ENCODE measurements around the gene FRMD8. TPM values are rescaled to one million over a fixed set of nuclear protein-coding genes. Genes with fewer than 3 reads are reported as not detected.
A peak's percentile ranks its signal among the peaks of the same experiment; 100 is the strongest.

The FRMD8 gene
- total and polyA plus RNA-seq, 2 of the 4 experiments (the other 2 are of a cell fraction), result 11.3 to 19.8 TPM

GRCh38 chr11:65446446-65447277 lies 60.2 kb downstream of the FRMD8 start:
- H3K9me3 ChIP-seq (ENCODE audit: control insufficient read depth, insufficient read depth, low read length), result no peaks in the 10 kb centered on the region
- H3K23ac ChIP-seq (ENCODE audit: low read depth, low read length), result no peak overlapping the region
- H2BK5ac ChIP-seq (ENCODE audit: low read depth, low read length, poor library complexity, severe bottlenecking), result no peak overlapping the region
- no peak overlapping the region for H3K4ac ChIP-seq (ENCODE audit: low read depth, low read length)
- no peak overlapping the region for H2AK5ac ChIP-seq (ENCODE audit: low read depth, low read length)
- H3K27ac ChIP-seq (ENCODE audit: insufficient read depth, low read length), result peak overlapping the region; percentile 3; the same call in 1 of the 2 replicates
- H2BK20ac ChIP-seq (ENCODE audit: low read depth, low read length), result no peak overlapping the region
- BruUV-seq (replicated peaks), result no TSS peak
- intact Hi-C loops (cut with micrococcal nuclease) (no loop called here), dilution Hi-C loops (cut with HindIII; ENCODE audit: low sequenced_read_pairs, unreplicated experiment) (no loop called here), in situ Hi-C loops (cut with MboI; ENCODE audit: low sequenced_read_pairs) (no loop called here)
- DNase-seq, result peak; percentile 53
- H3K4me3 ChIP-seq (ENCODE audit: insufficient read depth, low read depth, low read length), result no peak overlapping the region
- H3K4me1 ChIP-seq (ENCODE audit: control insufficient read depth, insufficient read depth, low read length), result peaks cover 4% of the 10 kb centered on the region; the same call in 1 of the 2 replicates
- no peak overlapping the region for H3K14ac ChIP-seq (replicated peaks; ENCODE audit: low read depth, low read length)
- peak overlapping the region; percentile 48 for H2AK9ac ChIP-seq (replicated peaks; ENCODE audit: low read depth, low read length, poor library complexity)
- H3K9ac ChIP-seq (ENCODE audit: low read depth, low read length), result no peak overlapping the region
- WGBS, 2 experiments (ENCODE audit: extremely low coverage in 2 of 2, insufficient read length in 1 of 2), result 87% methylated on average over 6 of the region's 11 CpGs; no CpG with 5 or more reads in 1 of the 2 experiments
- no peak overlapping the region for H3K18ac ChIP-seq (ENCODE audit: low read depth, low read length)
- H2BK120ac ChIP-seq (ENCODE audit: low read depth, low read length), result no peak overlapping the region
- peaks cover 38% of the 10 kb centered on the region for H3K36me3 ChIP-seq (ENCODE audit: control insufficient read depth, insufficient read depth, low read length)
- ATAC-seq (ENCODE audit: low read depth), result peak; percentile 1
- no peaks in the 10 kb centered on the region for H3K27me3 ChIP-seq (ENCODE audit: control insufficient read depth, insufficient read depth, low read length)
- POLR2A ChIA-PET (ENCODE audit: unreplicated experiment), result interaction anchor here (0.6 to 2.5 kb wide), 9 partner anchors 23 to 64 kb away, joined by 3 to 27 read pairs (median 5); partner anchors contain the start of gene MALAT1
- no peak overlapping the region for H3K56ac ChIP-seq (ENCODE audit: extremely low read depth, insufficient read depth, low read length)
- no peak overlapping the region for H2BK15ac ChIP-seq (ENCODE audit: low read depth, low read length)
- peaks cover 12% of the 10 kb centered on the region; the same call in 1 of the 2 replicates for H3K9me1 ChIP-seq (ENCODE audit: insufficient read depth, low read length)
- H4K8ac ChIP-seq (ENCODE audit: low read depth in 2 of 2, low read length in 2 of 2), result no peak overlapping the region
- no peak overlapping the region for H2AFZ ChIP-seq (replicated peaks; ENCODE audit: low read length, poor library complexity)
- peaks cover 76% of the 10 kb centered on the region for H4K20me1 ChIP-seq (ENCODE audit: insufficient read depth, low read length)
- CTCF ChIA-PET, result interaction anchor here (1.3 to 1.6 kb wide), 3 partner anchors 30 to 63 kb away, joined by 4 to 8 read pairs (median 4); no protein-coding TSS in a partner anchor
- no peak overlapping the region for H4K5ac ChIP-seq (ENCODE audit: low read depth, low read length)
- no peak overlapping the region for H3K4me2 ChIP-seq (ENCODE audit: low read depth, low read length)
- no peak overlapping the region for H4K91ac ChIP-seq (ENCODE audit: insufficient read depth, low read depth, low read length)
- peaks cover 4 to 48% of the 10 kb centered on the region in 2 experiments for H3K79me1 ChIP-seq (ENCODE audit: low read depth in 1 of 2, low read length in 2 of 2)
- TF ChIP-seq CEBPB (IDR thresholded peaks at IDR 0.05; ENCODE audit: low read depth, low read length) (no peak), USF2 (IDR thresholded peaks at IDR 0.05; ENCODE audit: low read depth, low read length) (no peak), MXI1 (IDR thresholded peaks at IDR 0.05; ENCODE audit: borderline replicate concordance, low read depth, low read length) (no peak), POLR2A (IDR thresholded peaks at IDR 0.05; ENCODE audit: low read depth, low read length) (peak; percentile 36), FOS (IDR thresholded peaks at IDR 0.05; ENCODE audit: low read depth, low read length) (no peak), RFX5 (IDR thresholded peaks at IDR 0.05; ENCODE audit: low read depth, low read length) (no peak), NFE2L2 (IDR thresholded peaks at IDR 0.05; ENCODE audit: low read depth, low read length) (peak; percentile 2; the same call in 1 of the 2 replicates), CHD1 (IDR thresholded peaks at IDR 0.05; ENCODE audit: low read depth, low read length) (peak; percentile 70; the same call in 1 of the 2 replicates), MAFK (IDR thresholded peaks at IDR 0.05; ENCODE audit: low read depth, low read length) (no peak), RAD21 (IDR thresholded peaks at IDR 0.05; ENCODE audit: low read length) (no peak), RCOR1 (IDR thresholded peaks at IDR 0.05; ENCODE audit: insufficient replicate concordance, low read length) (no peak), BHLHE40 (IDR thresholded peaks at IDR 0.05; ENCODE audit: low read depth, low read length) (no peak)
- TF ChIP-seq, protein P1, sequence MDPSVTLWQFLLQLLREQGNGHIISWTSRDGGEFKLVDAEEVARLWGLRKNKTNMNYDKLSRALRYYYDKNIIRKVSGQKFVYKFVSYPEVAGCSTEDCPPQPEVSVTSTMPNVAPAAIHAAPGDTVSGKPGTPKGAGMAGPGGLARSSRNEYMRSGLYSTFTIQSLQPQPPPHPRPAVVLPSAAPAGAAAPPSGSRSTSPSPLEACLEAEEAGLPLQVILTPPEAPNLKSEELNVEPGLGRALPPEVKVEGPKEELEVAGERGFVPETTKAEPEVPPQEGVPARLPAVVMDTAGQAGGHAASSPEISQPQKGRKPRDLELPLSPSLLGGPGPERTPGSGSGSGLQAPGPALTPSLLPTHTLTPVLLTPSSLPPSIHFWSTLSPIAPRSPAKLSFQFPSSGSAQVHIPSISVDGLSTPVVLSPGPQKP (IDR thresholded peaks at IDR 0.05; ENCODE audit: borderline replicate concordance, low read depth, low read length), result no peak
- TF ChIP-seq, protein P2, sequence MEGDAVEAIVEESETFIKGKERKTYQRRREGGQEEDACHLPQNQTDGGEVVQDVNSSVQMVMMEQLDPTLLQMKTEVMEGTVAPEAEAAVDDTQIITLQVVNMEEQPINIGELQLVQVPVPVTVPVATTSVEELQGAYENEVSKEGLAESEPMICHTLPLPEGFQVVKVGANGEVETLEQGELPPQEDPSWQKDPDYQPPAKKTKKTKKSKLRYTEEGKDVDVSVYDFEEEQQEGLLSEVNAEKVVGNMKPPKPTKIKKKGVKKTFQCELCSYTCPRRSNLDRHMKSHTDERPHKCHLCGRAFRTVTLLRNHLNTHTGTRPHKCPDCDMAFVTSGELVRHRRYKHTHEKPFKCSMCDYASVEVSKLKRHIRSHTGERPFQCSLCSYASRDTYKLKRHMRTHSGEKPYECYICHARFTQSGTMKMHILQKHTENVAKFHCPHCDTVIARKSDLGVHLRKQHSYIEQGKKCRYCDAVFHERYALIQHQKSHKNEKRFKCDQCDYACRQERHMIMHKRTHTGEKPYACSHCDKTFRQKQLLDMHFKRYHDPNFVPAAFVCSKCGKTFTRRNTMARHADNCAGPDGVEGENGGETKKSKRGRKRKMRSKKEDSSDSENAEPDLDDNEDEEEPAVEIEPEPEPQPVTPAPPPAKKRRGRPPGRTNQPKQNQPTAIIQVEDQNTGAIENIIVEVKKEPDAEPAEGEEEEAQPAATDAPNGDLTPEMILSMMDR (conservative IDR thresholded peaks at IDR 0.05; ENCODE audit: low read depth, low read length), result no peak

Data from IMR-90 (cell line).